WTC11 (cell line): ENCODE results near the gene TSPAN5.

Experiments
- FOXK1 ChIP-seq: sonication (generic); formaldehyde crosslinking; IDR thresholded peaks from 2 replicates; pipeline ENCODE4 v1.8.0; 2022; ENCODE audit warnings: mild to moderate bottlenecking, moderate library complexity, missing genetic modification reagents
- GABPB1 ChIP-seq: sonication (generic); formaldehyde crosslinking; IDR thresholded peaks from 2 replicates; pipeline ENCODE4 v1.8.1; 2023; ENCODE audit warnings: mild to moderate bottlenecking, missing genetic modification reagents
- NFE2L1 ChIP-seq: sonication (generic); formaldehyde crosslinking; IDR thresholded peaks from 2 replicates; pipeline ENCODE4 v1.8.1; 2023; ENCODE audit warnings: missing genetic modification reagents
- RORB ChIP-seq: fragments of 250-450 bp; sonication (Bioruptor Pico); IDR thresholded peaks from 2 replicates; pipeline ENCODE4 v1.9.0; 2021; ENCODE audit warnings: mild to moderate bottlenecking
- ZBTB21 ChIP-seq: sonication (generic); formaldehyde crosslinking; IDR thresholded peaks from 2 replicates; pipeline ENCODE4 v1.8.1; 2023; ENCODE audit warnings: mild to moderate bottlenecking, missing genetic modification reagents, borderline replicate concordance
- ZNF317 ChIP-seq: sonication (generic); formaldehyde crosslinking; IDR thresholded peaks from 2 replicates; pipeline ENCODE4 v1.8.1; 2023; ENCODE audit warnings: low read depth, mild to moderate bottlenecking, moderate library complexity, missing genetic modification reagents, borderline replicate concordance
- TF ChIP-seq, protein P1 (sequence below): fragments of 200-600 bp; IDR thresholded peaks from 2 replicates; pipeline ENCODE4 v1.8.0; 2022; ENCODE audit warnings: antibody characterized with exemption
- TF ChIP-seq, protein P2 (sequence below): sonication (generic); formaldehyde crosslinking; IDR thresholded peaks from 2 replicates; pipeline ENCODE4 v1.8.0; 2022; ENCODE audit warnings: mild to moderate bottlenecking, missing genetic modification reagents
- TF ChIP-seq, protein P3 (sequence below): sonication (generic); formaldehyde crosslinking; IDR thresholded peaks from 2 replicates; pipeline ENCODE4 v1.8.0; 2022; ENCODE audit warnings: mild to moderate bottlenecking, missing genetic modification reagents
- TF ChIP-seq, protein P4 (sequence below): sonication (generic); formaldehyde crosslinking; IDR thresholded peaks from 2 replicates; pipeline ENCODE4 v1.8.1; 2022; ENCODE audit warnings: low read depth, missing genetic modification reagents, borderline replicate concordance
- TF ChIP-seq, protein P5 (sequence below): sonication (generic); formaldehyde crosslinking; IDR thresholded peaks from 2 replicates; pipeline ENCODE4 v1.8.1; 2023; ENCODE audit warnings: mild to moderate bottlenecking, missing genetic modification reagents, moderate library complexity
- TF ChIP-seq, protein P6 (sequence below): sonication (generic); formaldehyde crosslinking; IDR thresholded peaks from 2 replicates; pipeline ENCODE4 v1.8.0; 2022; ENCODE audit warnings: mild to moderate bottlenecking, missing genetic modification reagents

DNA sequence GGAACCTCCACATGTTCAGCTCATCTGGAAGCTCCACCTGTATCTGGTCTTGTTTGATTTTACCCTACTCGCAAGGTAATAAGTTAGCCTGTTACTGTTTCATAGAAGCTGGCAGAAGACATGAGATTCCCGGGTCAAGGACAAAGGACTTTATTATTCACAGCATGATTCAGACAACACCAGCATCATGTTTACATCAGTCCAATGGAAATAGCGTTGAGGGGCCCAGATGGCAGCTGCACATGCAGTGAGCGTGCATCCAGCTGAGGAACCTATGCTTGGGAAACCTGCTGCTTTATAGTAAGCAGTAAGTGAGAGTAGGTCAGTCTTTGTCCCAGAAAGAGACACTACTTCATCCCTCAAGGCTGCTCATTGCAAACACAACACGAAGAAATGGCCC lies 19.8 kb downstream of the TSPAN5 start:
- TF ChIP-seq, protein P1, sequence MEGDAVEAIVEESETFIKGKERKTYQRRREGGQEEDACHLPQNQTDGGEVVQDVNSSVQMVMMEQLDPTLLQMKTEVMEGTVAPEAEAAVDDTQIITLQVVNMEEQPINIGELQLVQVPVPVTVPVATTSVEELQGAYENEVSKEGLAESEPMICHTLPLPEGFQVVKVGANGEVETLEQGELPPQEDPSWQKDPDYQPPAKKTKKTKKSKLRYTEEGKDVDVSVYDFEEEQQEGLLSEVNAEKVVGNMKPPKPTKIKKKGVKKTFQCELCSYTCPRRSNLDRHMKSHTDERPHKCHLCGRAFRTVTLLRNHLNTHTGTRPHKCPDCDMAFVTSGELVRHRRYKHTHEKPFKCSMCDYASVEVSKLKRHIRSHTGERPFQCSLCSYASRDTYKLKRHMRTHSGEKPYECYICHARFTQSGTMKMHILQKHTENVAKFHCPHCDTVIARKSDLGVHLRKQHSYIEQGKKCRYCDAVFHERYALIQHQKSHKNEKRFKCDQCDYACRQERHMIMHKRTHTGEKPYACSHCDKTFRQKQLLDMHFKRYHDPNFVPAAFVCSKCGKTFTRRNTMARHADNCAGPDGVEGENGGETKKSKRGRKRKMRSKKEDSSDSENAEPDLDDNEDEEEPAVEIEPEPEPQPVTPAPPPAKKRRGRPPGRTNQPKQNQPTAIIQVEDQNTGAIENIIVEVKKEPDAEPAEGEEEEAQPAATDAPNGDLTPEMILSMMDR = no peak
- TF ChIP-seq ZNF317 (CRISPR knock-in tag) (no peak), RORB (CRISPR knock-in tag) (no peak), FOXK1 (no peak), NFE2L1 (CRISPR knock-in tag) (no peak), ZBTB21 (CRISPR knock-in tag) (no peak), GABPB1 (CRISPR knock-in tag) (no peak)
- TF ChIP-seq, protein P2, sequence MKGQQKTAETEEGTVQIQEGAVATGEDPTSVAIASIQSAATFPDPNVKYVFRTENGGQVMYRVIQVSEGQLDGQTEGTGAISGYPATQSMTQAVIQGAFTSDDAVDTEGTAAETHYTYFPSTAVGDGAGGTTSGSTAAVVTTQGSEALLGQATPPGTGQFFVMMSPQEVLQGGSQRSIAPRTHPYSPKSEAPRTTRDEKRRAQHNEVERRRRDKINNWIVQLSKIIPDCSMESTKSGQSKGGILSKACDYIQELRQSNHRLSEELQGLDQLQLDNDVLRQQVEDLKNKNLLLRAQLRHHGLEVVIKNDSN = no peak
- TF ChIP-seq, protein P3, sequence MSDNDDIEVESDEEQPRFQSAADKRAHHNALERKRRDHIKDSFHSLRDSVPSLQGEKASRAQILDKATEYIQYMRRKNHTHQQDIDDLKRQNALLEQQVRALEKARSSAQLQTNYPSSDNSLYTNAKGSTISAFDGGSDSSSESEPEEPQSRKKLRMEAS = no peak
- TF ChIP-seq, protein P4, sequence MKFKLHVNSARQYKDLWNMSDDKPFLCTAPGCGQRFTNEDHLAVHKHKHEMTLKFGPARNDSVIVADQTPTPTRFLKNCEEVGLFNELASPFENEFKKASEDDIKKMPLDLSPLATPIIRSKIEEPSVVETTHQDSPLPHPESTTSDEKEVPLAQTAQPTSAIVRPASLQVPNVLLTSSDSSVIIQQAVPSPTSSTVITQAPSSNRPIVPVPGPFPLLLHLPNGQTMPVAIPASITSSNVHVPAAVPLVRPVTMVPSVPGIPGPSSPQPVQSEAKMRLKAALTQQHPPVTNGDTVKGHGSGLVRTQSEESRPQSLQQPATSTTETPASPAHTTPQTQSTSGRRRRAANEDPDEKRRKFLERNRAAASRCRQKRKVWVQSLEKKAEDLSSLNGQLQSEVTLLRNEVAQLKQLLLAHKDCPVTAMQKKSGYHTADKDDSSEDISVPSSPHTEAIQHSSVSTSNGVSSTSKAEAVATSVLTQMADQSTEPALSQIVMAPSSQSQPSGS (CRISPR knock-in tag) = no peak
- TF ChIP-seq, protein P5, sequence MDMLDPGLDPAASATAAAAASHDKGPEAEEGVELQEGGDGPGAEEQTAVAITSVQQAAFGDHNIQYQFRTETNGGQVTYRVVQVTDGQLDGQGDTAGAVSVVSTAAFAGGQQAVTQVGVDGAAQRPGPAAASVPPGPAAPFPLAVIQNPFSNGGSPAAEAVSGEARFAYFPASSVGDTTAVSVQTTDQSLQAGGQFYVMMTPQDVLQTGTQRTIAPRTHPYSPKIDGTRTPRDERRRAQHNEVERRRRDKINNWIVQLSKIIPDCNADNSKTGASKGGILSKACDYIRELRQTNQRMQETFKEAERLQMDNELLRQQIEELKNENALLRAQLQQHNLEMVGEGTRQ (CRISPR knock-in tag) = no peak
- TF ChIP-seq, protein P6, sequence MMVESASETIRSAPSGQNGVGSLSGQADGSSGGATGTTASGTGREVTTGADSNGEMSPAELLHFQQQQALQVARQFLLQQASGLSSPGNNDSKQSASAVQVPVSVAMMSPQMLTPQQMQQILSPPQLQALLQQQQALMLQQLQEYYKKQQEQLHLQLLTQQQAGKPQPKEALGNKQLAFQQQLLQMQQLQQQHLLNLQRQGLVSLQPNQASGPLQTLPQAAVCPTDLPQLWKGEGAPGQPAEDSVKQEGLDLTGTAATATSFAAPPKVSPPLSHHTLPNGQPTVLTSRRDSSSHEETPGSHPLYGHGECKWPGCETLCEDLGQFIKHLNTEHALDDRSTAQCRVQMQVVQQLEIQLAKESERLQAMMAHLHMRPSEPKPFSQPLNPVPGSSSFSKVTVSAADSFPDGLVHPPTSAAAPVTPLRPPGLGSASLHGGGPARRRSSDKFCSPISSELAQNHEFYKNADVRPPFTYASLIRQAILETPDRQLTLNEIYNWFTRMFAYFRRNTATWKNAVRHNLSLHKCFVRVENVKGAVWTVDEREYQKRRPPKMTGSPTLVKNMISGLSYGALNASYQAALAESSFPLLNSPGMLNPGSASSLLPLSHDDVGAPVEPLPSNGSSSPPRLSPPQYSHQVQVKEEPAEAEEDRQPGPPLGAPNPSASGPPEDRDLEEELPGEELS (CRISPR knock-in tag) = no peak
